CD4-positive, alpha-beta T cell treated with Interleukin-12 subunit alpha and Interleukin-12 subunit beta, for 1 hour (primary cell): ENCODE measurements around the gene LMAN2L.

Source experiments
- DNase-seq: peaks from one replicate; pipeline ENCODE4 v3.0.0-alpha.2; 2020

Gene LMAN2L

DNA sequence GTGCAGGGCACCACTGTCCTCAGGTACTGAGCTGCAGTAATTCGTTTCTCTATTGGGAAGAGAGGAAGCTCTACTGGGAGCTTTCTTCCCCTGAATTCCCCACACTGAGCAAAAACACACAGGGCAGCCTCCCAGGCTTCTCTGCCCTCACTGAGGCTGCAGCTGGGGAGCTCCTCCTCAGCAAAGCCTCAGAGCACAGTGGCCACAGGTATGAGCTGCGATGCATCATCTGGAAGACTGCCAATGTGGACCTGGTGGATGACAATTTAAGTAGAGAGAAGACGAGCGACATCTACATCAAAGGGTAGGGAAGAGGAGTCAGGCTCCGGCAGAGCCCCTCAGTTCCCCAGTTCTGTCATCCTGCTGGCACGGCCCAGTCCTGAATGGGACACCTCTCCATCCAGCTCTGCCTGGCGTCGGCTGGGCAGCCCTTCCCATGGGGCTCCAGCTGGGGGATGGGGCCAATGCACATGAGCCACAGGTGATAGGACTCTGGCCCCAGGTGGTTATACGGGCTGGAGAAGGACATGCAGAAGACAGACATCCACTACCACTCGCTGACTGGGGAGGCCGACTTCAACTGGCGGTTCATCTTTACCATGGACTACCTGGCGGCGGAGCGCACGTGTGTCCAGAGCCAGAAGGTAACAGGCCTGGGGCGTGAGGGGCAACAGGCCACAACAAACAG lies 37.6 kb downstream of the LMAN2L start:
- DNase-seq, result no peak

- DNase-seq, result no peak
These were observed 38.2 kb downstream of the LMAN2L start for GRCh38 chr2:96701636-96702035.

GRCh38 chr2:96700086-96700485 lies 39.8 kb downstream of the LMAN2L start:
- DNase-seq, result no peak

GRCh38 chr2:96699621-96700020 lies 40.2 kb downstream of the LMAN2L start:
- DNase-seq, result no peak

DNA sequence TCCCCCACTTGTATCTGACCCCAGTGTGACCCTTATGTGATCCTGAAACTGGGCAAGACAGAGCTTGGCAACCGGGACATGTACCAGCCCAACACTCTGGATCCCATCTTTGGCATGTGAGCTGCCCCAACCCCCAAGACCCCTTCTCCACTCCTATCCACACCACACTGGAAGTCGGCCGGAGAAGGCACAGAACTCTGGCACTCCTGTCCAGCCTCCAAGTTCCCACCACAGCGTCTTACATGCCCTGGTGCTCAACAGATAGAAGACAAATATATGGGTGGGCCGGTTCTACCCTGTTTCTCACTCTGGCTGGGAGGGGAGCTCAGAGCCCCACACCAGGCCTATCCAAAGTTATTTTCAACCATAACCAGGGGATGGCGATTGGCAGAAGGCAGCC lies 40.8 kb downstream of the LMAN2L start:
- DNase-seq, result no peak

DNA sequence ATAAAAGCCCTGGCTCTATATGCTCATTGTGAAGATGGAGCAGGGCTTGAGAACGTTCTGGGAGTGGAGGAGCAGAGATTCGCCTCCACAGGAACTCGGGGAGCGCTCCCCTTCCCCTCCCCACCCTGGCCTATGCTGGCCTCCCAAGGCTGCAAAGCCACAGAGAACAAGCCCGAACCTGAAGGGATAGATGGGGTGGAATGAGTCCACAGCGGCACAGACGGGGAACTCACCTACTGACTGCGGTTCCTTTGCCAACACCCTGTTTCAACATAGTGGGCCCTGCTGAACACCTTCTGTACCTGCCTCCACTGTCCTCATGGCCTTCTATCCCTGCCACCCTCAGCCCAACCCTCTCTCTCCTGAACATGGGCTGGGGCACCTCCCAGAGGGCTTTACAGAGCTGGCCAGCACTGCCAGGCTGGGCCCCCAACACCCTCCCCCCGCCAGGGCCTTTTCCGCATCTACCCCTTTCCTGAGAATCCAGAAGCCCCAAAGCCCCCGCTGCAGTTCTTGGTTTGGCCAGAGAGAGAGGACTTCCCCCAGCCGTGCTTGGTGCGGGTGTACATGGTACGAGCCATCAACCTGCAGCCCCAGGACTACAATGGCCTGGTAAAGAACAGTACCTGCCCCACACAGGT lies 41.5 kb downstream of the LMAN2L start:
- DNase-seq, result no peak

DNA sequence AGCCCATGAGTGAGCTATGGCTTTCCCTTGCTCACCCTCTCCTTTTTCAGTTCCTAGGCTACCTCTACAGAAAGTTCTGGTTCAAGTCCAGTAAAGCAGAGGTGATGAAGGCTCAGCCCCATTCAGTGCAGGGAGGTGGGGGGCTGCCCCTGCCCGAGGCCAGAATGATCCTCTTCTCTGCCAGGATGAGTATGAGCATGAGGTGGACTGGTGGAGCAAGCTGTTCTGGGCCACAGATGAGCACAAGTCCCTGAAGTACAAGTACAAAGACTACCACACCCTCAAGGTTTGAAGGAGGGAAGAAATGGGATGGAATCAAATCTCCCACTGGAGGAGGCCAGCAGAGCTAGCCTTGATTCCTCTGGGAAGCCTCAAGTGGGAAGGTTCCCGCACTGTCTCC lies 42.4 kb downstream of the LMAN2L start:
- no peak for DNase-seq

DNA sequence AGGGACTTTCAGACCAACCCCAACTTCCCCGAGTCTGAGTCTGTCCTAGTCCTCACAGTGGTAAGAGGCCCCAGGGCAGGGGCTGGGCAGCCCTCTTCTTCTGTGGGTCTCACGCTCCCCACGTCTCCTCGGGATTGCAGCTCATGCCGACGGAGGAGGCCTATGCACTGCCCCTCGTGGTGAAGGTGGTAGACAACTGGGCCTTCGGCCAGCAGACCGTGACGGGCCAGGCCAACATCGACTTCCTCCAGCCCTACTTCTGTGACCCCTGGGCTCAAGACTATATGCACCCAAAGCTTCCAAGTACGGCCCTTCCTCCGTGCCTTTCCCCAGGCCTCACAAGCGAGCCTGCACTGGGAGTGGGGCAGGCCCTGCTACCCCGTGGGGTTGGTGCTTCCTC lies 44.3 kb downstream of the LMAN2L start:
- DNase-seq, result no peak

DNA sequence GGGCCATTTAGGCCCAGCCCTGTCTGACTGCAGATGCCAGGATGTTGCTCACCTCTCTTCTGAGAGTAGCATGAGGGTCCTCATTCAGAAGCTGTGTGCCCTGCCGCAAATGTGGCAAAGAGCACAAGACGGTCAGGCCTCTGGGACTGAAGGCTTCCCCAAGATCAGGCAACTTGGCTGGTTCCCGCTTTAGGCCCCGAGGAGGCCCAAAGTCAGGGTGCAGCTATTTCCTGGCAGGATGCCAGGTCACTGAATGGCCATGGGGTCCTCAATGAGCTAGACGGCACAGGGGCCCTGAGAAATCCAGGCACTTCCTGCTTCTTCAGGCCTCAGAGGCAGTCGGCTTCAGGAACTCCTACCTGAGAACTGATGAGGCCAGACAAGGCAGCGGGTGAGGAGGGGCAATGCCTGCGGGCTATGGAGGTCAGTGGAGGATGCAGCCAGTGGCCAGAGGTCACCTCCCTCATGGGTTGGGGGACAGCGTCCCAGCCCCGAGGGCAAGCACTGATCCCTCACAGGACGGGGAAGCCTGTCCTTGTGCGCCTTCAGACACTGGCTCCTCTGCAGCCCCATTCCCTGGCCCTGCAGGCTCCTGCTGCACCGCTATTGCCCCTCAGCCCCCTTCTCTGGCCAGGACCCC lies 44.9 kb downstream of the LMAN2L start:
- DNase-seq, result no peak

- no peak for DNase-seq
These were observed 45.6 kb downstream of the LMAN2L start for GRCh38 chr2:96694279-96694678.

DNA sequence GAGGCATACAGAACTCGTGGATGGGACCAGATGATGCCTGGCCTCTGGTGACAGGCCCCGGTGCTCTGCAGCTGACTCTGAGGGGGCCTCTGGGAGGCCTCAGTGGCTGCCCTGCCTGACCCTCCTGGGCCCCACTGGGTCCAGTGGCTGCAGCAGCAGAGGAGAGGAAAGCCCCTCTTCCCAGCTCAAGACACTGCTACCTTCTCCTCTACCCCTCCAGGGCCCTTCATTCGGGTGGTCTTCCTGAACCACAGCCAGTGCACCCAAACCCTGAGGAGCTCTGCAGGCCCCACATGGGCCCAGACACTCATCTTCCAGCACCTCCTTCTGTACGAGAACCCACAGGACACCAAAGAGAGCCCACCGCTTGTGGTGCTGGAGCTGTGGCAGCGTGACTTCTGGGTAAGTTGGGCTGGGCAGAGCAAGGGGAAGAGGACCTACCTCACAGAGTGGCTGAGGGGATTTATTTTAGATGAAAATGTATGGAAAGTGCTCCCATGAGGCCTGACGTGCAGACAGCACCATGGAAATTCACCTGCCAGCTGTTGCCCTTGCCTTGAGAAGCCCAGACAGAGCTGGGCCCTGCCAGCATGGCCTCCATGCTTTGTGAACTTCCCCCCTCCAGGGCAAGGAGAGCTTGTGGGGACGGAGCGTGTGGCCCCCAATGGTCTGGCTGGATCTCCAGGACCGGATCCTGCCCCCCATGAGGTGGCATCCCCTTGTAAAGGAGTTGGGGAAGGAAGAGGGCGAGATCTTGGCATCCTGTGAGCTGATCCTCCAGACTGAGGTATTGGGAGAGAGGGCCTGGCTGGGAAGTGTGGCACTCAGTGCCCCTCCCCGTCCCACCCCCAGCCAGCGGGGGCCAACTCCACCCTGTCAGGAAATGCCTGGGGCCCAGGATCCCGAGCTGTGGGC lies 46.3 kb downstream of the LMAN2L start:
- no peak for DNase-seq

DNA sequence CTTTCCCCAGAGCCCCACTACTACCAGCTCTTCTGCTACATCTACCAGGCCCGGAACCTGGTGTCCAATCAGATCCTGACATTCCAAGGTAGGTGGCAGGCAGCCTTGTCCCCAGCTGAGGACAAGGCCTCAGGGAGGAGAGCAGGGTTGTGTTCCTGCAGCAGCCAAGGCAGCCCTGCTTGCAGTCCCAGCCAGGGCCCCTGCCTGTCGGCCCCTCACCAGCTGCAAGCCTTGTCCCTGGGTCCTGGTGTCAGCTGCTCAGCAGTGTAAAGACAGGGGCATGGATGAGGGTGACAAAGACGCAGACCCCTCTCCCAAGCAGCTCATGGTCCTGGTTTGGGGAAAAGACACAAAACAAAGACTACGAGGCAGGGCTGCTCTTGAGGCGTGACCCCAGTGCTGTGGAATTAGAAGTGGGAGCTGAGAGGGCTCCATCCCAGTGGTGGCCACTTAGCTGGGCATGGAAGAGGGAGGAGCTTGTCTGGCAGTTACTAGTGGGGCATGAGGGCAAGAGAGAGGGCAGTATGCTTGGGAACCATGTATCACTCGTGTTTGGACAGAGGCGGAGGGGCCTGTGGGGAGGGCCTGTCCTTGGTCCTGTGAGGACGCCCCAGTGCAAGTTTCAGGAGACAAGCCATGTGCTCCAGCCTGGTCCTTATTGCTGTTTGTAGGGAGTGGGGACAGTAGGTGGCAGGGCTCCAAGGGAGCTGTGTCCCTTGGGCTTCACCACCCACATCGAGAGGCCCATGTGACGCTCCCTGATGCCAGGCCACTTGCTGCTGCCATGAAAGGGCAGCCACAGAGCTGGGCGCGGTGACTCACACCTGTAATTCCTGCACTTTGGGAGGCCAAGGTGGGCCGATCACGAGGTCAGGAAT lies 47.5 kb downstream of the LMAN2L start:
- no peak for DNase-seq

- DNase-seq, result no peak
These were observed 48.7 kb downstream of the LMAN2L start for GRCh38 chr2:96691022-96691612.

GRCh38 chr2:96690306-96691021 lies 49.4 kb downstream of the LMAN2L start:
- DNase-seq, result no peak

- no peak for DNase-seq
These were observed 50.4 kb downstream of the LMAN2L start for GRCh38 chr2:96689431-96689991.

GRCh38 chr2:96688649-96689430 lies 51.0 kb downstream of the LMAN2L start:
- no peak for DNase-seq

GRCh38 chr2:96687711-96688640 lies 51.9 kb downstream of the LMAN2L start:
- no peak for DNase-seq

DNA sequence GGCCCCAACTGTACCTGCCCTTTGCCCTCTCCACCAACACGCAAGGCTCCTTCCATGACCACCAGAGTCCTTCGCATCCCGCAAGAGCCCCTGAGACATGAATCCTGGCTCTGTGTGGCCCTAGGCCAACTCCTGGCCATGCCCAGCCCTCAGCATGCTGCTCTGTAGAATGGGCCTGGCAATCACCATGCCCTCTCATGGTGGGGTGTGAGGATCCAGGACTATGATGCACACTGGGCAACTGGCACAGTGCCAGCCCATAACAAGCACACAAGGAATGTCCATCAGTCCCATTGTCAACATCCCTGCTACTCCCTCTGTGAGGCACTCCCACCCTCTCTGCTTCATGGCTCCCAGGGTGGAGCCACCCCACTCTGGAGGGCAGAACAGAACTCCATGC lies 52.6 kb downstream of the LMAN2L start:
- no peak for DNase-seq
